Astrocyte of the spinal cord (primary cell): ENCODE measurements around the gene TBCD.

Experiments used
- DNase-seq: peaks from one replicate; pipeline ENCODE4 v3.0.0; 2011; ENCODE audit warnings: low read depth, low spot score
- H3K4me3 ChIP-seq: 2 replicates; pipeline ENCODE4 v1.5.1; 2011; ENCODE audit warnings: low read depth, mild to moderate bottlenecking, low read length, moderate library complexity
- CTCF ChIP-seq: IDR thresholded peaks from 2 replicates; pipeline ENCODE4 v1.5.1; 2012; ENCODE audit warnings: low read depth, mild to moderate bottlenecking, low read length, inconsistent platforms
- in situ Hi-C: cut with HindIII; loops from 2 replicates; pipeline ENCODE4 v1.10.0; 2017; ENCODE audit warnings: low sequenced_read_pairs

Gene TBCD

GRCh38 chr17:82889496-82890338, 137.9 kb downstream of the TBCD start:
- no peak for TF ChIP-seq CTCF

GRCh38 chr17:82890339-82890730, 138.5 kb downstream of the TBCD start:
- in situ Hi-C loops: no loop called here
- no peak for TF ChIP-seq CTCF
- DNase-seq: no peak
- H3K4me3 ChIP-seq: no peak overlapping the region

More at GRCh38 chr17:82889496-82890338, 137.9 kb downstream of the TBCD start:
- H3K4me3 ChIP-seq: no peak overlapping the region
- no peak for DNase-seq
- in situ Hi-C loops: no loop called here

GRCh38 chr17:82890926-82891678, 139.2 kb downstream of the TBCD start:
- TF ChIP-seq CTCF: no peak
- no peak for DNase-seq
- in situ Hi-C loops: no loop called here
- H3K4me3 ChIP-seq: no peak overlapping the region

- DNase-seq: no peak
- in situ Hi-C loops: no loop called here
- TF ChIP-seq CTCF: no peak
- no peak overlapping the region for H3K4me3 ChIP-seq
These were observed 140.0 kb downstream of the TBCD start for GRCh38 chr17:82891911-82892310.

- no peak overlapping the region for H3K4me3 ChIP-seq
- in situ Hi-C loops: no loop called here
- TF ChIP-seq CTCF: no peak
- no peak for DNase-seq
These were observed 141.2 kb downstream of the TBCD start for GRCh38 chr17:82892899-82893565.

- no peak overlapping the region for H3K4me3 ChIP-seq
- in situ Hi-C loops: no loop called here
- TF ChIP-seq CTCF: no peak
- DNase-seq: peak; percentile 41
These were observed 141.9 kb downstream of the TBCD start for GRCh38 chr17:82893779-82894178.
